Keratinocyte (primary cell): ENCODE results near the gene FMNL2.

Experiments used
- CTCF ChIP-seq, 3 experiments: IDR thresholded peaks in 1 of 3; conservative IDR thresholded peaks in 1 of 3; optimal IDR thresholded peaks in 1 of 3; 2 replicates in 2 of 3; 3 replicates in 1 of 3; pipeline versions ENCODE3 to v1.5.1; 2011; ENCODE audit warnings: low read length in 3 of 3, mild to moderate bottlenecking in 3 of 3, moderate library complexity in 2 of 3, control low read depth in 1 of 3, inconsistent platforms in 1 of 3; ENCODE audit not compliant: insufficient read depth in 2 of 3; ENCODE audit errors: extremely low read depth in 1 of 3
- EZH2 ChIP-seq: IDR thresholded peaks from one replicate; pipeline ENCODE4 v1.6.1; 2012; ENCODE audit warnings: inconsistent platforms, mild to moderate bottlenecking, low read length, moderate library complexity

GRCh38 chr2:152490686-152491455, 155.9 kb downstream of the FMNL2 start:
- TF ChIP-seq CTCF (optimal IDR thresholded peaks at IDR 0.05 in 1 of 3, IDR thresholded peaks at IDR 0.05 in 1 of 3, conservative IDR thresholded peaks at IDR 0.05 in 1 of 3; ENCODE audit: extremely low read depth in 1 of 3, insufficient read depth in 2 of 3, low read length in 3 of 3) (no peak), EZH2 (no peak)
